SK-N-MC (cell line): Measurements from ENCODE around the gene LRRC61.
"Not testable (repeated sequence)": the region's sequence is repeated elsewhere in the genome, so short reads cannot be mapped to it uniquely, and the experiment has no call there.

ENCODE experiments used
- EZH2 ChIP-seq: fragments of 200-600 bp; sonication (generic); IDR thresholded peaks from one replicate; pipeline ENCODE4 v1.6.1; 2017; ENCODE audit warnings: antibody characterized with exemption
- POLR2AphosphoS5 ChIP-seq: IDR thresholded peaks from 2 replicates; pipeline ENCODE4 v1.6.1; 2012; ENCODE audit warnings: mild to moderate bottlenecking, low read depth, low read length, borderline replicate concordance

DNA sequence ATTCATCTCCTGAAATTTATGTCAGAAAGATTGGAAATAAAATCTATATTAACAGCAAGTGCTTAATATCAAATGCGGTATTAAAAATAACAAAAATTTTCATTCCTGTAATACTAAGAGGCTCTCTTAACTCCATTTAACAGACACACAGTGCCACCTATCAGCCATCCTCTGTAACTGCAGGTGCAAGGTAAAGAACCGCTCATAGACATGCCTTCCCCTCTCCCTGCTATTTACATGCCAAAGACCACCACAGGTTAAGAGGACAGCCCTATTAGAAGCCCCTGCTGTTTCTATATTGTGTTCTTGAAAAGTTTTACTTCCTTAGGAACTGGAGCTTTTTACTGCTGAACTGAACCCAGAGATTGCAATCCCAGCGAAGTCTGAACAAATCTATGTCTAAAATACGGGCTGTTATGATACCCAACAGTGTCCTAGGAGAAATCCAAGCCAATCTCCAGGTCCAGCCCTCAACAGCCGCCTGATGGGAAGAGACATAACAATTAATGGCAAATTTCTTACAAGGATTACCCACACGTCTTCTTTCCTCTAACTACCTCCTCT, 46.9 kb upstream of the LRRC61 start:
- not testable (repeated sequence) for TF ChIP-seq EZH2, POLR2AphosphoS5
